AG09319 (cell line): ENCODE results near the gene LAYN.

ENCODE experiments used
- DNase-seq: peaks from one replicate; pipeline ENCODE4 v3.0.0-alpha.2; 2010; ENCODE audit warnings: low read depth; ENCODE audit errors: extremely low read depth
- TF ChIP-seq, protein P1 (sequence below): IDR thresholded peaks from 2 replicates; pipeline ENCODE4 v1.5.1; 2011; ENCODE audit warnings: low read depth, mild to moderate bottlenecking, inconsistent platforms, low read length, moderate library complexity

LAYN gene

DNA sequence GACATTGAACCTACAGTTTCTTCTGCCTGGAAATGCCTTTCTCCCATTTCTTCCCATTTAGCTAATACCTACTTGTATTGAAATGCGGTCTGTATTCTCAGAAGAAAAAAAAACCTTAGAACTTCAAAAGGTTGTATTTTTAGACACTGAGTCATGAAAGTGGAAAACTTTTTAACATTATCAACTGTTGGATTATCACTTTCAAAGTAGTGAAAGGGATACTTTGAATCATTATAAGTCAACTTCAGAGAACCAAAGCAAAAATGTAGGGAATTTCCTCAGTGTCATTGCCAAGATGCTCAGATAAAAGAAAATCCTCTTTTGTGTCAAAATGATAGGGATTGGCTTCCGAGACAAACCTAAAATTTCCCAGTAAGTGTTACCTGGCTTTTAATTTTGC lies 19.4 kb upstream of the LAYN start:
- TF ChIP-seq, protein P1, sequence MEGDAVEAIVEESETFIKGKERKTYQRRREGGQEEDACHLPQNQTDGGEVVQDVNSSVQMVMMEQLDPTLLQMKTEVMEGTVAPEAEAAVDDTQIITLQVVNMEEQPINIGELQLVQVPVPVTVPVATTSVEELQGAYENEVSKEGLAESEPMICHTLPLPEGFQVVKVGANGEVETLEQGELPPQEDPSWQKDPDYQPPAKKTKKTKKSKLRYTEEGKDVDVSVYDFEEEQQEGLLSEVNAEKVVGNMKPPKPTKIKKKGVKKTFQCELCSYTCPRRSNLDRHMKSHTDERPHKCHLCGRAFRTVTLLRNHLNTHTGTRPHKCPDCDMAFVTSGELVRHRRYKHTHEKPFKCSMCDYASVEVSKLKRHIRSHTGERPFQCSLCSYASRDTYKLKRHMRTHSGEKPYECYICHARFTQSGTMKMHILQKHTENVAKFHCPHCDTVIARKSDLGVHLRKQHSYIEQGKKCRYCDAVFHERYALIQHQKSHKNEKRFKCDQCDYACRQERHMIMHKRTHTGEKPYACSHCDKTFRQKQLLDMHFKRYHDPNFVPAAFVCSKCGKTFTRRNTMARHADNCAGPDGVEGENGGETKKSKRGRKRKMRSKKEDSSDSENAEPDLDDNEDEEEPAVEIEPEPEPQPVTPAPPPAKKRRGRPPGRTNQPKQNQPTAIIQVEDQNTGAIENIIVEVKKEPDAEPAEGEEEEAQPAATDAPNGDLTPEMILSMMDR = no peak
- DNase-seq = no peak

DNA sequence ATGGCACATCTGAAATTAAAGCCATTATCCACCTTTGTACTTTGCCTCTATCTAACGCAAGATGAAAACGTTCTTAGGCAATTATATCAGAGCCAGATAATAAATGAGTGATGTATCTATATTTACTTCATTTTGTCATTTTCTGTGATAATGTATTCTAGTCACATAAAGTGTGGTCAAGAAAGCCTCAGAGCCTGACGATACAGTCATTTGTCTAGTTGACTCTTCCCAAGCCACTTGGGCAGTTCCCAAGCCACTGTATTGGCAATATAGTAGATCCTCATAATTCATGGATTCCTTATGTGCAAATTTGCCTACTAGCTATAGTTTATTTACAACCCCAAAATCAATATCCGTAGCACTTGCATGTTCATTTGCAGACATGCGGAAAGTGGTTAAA lies 18.1 kb upstream of the LAYN start:
- no peak for DNase-seq
- TF ChIP-seq, protein P1 = no peak

DNA sequence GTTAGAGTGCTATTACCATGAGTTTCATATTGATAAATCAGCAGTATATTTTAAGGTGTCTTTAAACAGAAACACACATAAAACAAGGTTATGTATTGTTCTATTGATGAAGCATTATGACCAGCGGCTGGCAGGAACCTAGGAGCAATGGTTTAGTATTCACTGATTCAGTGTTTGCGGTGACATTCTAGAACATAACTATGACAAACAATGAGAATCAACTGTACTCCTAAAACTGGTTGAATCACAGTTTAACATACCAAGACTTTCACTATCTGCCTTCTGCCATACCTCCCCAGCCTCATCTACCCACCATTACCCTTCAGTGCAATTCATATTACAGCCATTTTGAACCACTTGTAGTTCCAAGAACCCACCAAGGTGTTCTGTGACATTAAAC lies 17.2 kb upstream of the LAYN start:
- DNase-seq = no peak
- TF ChIP-seq, protein P1 = no peak

DNA sequence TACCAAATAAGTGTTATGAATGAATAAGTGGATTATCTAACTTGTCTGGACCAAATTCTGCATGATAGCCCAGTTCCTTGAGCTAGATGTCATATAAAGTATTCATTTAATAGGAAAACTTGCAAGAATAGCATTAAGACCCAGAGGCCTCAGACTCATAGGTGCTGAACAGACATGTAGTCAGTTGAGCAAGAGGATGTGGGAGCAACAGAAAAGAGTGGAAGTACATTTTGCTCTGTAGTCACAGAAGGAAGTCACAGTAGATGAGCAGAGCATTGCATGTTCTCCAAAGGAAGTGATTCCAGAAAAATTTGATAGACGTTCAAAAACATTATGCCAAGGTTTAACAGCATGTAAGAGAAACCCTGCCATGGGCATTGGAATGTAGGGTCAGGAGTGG lies 16.5 kb upstream of the LAYN start:
- DNase-seq = no peak
- TF ChIP-seq, protein P1 = no peak

DNA sequence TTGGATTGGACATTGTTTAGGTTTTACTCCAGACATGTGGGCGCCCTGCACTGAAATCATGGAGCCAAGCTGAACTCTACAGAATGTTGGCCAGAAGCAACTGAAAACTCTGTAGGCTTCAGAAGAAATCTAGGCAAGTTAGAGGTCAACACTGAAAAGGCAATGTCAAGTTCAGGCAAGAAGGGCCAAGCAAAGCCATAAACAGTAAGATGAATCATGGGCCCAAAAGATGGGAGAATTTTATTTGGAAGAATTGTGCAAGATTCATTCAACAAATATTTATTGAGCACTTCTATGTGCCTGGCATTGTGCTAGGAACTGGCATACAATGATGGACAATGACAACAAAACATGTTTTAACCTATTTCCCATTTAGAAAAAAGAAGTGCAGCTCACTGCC lies 15.1 kb upstream of the LAYN start:
- TF ChIP-seq, protein P1 = no peak
- no peak for DNase-seq

DNA sequence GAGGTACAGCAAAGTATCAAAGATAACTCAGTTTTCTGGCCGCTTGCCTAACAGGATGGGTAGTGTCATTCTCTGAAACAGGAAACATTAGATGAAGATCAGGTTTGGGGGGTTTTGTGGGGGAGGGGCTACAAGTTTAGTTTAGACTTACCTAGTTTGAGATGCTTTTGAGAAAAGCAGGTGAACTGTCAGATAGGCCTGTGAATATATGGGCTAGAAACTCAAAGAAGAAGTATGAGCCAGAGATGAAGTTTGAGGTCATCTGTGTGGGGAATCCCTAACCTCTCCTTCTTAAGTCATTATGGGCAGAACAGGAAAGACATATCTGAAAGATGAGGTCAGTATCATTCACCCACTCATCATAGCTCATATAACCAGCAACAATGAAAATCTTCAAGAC lies 14.0 kb upstream of the LAYN start:
- no peak for DNase-seq

DNA sequence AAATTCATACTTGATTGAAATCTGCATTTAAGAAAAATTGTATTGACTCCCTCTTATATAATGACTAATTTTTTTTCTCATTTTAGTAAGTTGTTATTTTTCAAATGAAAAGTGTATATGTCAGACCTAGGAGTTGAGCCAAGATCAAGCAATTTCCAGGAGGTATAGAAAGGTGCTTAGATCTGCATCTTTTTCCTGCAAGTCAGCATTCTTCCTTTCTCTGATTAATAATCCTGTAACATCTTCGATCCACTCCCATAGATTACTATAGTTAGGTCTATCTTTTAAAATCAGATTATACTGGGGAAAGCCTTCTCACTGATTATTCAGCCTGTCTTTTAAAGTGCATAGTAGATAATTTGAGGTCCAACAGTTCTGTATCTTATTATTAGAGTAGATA lies 13.2 kb upstream of the LAYN start:
- DNase-seq = no peak
- TF ChIP-seq, protein P1 = no peak

More for the DNA sequence above, 14.0 kb upstream of the LAYN start:
- TF ChIP-seq, protein P1 = no peak

DNA sequence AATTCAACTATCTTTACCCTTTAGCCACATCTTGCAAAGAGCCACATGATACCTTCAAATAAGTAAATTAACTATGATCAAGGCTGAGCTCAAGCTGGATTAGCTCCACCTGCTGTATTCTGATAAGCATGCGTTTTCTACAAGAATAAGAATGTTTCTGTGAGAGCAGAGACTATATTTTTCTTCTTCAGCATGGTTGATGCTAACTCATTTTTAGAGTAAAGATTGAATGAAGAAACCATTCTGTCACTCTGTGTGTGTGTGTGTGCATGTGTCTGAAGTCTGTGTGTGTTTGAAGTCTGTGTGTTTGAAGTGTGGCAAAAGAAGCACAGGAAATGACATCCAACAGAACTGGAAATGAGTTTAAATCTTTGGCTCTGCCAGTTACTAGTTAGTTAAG lies 12.0 kb upstream of the LAYN start:
- no peak for DNase-seq
- TF ChIP-seq, protein P1 = no peak; the same call in 1 of the 2 replicates
